Stimulated activated CD8-positive, alpha-beta memory T cell treated with anti-CD3 and anti-CD28 coated beads, Interleukin-4, amount 100 ng/mL, for 48 hours (primary cell): Measurements from ENCODE around the gene AXIN1.
A peak's percentile ranks its signal among the peaks of the same experiment; 100 is the strongest.
"Not testable (repeated sequence)": the region's sequence is repeated elsewhere in the genome, so short reads cannot be mapped to it uniquely, and the experiment has no call there.

Experiments
- DNase-seq: peaks from one replicate; pipeline ENCODE4 v3.0.0-alpha.2; 2020

Gene AXIN1

DNA sequence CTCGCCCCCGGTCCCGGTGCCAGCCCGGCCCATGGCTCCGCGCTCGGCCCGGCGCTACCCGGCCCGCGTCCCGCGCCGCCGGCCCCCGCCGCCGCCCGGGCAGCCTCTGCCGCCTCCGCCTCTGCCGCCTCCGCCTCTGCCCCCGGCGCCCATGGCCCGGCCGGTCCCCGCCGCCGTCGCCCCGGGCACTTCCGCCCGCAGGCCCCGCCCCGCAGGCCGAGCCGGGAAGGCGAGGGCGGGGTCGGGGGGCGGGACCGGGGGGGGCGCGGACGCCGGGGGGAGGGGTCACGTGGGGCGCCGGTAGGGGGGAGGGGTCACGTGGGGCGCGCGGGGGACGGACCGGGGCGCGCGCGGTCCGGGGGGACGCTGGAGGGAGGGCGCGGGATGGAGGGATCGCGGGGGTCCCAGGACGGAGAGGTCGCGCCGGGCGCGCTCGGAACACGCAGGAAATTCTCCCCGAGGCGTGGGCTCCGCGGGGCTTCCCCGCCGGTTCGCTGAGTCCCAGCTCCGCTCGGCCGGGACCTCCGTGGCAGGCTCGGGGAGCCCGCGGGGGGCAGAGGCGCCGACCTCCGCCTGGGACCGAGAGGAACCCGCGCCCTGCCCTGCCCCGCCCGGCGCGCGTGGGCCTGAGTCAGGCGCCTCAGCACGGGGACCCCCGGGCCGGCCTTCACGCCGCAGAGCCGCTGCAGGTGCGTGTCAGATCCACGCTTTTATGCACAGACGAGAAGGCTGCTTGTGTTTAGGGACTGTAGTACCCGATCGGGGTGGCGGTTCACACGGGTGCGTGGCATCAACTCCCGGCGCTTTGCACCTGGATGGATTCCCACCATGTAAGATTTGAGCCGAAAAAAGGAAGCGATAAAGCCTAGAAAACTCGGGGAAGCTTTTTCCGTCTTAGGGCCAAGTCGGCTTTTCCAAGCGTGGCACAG, 29.5 kb upstream of the AXIN1 start, which contains the start of gene PGAP6:
TSS of gene PGAP6 (minus strand) at position 190 of the 929 bp plus-strand sequence. CDS start at position 33, 157 bp downstream.
- DNase-seq: peak; percentile 79

DNA sequence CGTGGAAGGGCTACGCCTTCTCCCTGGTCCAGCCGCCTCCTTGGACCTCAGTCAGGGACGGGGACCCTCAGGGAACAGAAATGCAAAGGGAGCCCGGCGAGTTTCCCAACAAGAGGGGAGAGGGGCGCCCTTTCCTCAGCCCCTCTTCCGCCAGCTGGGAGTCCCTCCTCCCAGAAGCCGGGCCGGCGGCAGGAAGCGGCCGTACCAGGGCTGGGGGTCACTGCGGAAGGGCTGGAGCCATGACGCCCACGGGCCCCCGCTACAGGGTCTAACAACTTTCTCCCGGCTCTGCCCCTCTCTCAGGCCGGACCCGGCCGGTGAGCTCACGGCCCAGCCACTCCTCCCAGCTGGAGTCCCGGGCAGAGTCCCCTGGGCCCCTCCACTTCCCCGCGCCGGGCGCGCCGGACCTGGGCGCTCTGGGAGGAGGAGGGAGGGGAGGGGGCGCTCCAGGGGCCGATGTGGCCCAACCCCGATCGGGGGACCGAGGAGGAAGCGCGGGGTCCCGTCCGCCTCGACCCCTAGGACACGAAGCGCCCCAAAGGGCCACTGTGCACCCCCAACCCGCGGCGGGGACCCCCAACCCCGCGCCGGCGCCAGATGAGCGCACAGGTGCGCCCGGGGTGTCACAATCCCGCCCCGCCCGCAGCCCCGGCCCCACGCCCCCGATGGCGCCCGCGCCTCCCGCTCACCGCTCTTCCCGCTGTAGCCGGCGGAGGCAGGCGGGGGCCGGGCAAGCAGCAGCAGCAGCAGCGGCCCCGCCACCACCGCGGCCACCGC, 28.7 kb upstream of the AXIN1 start:
- no peak for DNase-seq

DNA sequence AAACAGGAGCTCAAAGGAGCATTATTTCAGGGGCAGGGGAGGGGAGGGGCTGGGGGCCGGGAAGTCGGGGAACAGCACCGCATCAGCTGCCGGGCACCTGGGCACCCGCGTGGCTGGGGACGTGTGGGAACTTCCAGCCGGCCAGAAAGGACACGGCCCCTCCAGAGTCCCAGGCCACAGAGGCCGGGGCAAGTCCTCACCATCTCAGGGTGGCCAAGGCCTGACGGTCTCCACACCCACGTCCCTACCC, 28.2 kb upstream of the AXIN1 start:
- no peak for DNase-seq

DNA sequence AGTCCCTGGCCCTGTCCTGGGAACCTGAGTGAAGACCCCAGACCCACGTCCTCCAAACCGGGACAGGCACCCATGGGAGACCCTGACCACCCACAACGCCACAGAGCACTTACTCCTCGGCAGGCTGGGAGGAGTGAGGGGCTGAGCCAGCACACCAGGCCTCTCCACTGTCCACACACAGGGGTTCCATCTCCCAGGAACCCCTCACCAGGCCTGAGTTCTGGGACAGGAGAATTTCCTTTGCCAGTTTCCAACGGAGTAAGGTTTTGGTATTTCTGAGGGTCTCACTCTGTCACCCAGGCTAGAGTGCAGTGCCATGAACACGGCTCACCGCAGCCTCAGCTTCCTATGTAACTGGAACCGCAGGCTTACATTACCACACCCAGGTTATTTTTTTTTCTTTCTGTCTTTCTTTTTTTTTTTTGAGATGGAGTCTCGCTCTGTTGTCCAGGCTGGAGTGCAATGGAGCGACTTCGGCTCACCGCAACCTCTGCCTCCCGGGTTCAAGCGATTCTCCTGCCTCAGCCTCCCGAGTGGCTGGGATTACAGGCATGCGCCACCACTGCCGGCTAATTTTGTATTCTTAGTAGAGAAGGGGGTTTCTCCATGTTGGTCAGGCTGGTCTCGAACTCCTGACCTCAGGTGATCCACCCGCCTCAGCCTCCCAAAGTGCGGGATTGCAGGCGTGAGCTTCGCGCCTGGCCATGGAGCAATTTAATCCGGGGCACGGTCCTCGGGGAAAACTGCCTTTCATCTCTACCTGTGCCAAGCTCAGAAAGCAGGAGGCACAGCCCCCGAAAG, 27.6 kb upstream of the AXIN1 start:
- DNase-seq: no peak

DNA sequence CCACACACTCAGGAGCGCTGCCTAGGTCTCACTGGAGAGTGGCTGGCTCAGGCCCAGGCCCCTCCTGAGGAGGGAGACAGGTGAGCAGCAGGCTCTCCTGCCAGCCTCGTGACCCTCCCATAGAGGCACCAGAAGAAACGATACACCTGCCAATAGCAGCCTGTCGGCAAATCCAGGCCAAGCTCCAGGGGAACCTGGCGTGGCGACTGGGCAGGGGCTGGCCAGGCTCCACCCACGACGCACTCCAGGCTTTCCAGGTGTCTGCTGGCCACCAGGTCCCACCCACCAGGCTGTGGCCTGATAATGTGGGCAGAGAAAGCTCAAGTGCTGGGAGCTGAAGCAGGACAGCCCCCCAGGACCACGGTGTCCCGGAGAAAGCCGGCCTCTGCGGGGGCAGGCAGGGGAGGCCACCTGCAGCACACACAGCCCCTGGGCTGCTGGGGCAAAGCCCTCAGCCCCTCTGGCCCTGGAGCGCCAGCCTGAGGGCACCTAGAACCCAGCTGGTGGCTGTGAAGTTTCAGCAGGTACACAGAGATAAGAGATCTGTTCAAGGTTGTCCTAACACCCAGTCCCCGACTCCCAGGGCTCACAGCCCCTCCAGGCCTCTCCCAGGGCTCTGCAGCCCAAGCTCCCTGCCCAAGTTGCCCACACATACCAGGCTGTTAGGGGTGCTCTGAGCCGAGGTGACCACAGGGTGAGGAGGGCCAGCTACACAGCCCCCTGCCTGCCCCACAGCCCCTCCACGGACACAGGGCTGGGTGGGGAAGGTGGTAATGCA, 26.8 kb upstream of the AXIN1 start:
- no peak for DNase-seq

DNA sequence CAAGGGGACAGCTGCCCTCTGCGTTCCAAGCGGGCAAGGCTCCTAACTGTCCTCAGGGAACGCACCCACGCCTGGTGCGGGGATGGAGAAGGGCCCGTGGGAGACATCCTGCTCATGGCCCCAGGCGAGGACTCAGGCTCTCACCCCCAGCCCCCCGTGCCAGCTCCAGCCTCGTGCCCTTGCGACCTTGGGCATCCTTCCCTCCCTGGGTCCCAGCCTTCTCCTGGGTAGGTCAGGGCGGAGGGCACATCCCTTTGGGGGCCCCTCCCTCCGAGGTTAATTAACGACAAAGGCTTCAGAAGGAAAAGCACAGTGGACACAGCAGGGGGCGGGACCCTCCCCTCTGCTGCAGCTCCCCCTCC, 26.3 kb upstream of the AXIN1 start:
- DNase-seq: no peak

DNA sequence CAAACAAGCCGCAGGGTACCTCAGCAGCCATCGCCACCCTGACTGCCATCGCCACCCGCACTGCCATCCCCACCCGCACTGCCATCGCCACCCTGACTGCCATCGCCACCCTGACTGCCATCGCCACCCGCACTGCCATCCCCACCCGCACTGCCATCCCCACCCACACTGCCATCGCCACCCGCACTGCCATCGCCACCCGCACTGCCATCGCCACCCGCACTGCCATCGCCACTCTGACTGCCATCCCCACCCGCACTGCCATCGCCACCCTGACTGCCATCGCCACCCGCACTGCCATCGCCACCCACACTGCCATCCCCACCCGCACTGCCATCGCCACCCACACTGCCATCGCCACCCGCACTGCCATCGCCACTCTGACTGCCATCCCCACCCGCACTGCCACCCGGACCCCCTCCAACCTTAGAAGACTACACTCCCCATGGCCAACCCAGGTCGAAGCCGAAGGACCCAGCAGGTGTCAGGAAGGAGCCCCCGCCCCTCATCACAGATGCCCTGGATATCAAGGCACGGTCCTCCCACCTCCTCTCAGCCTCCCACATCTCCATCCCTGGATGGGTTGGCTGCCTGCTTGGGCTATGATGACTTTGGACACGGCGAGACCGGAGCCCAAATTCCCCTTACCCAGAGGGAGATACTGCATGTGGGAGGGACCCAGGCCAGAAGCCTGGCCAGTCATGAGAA, 25.7 kb upstream of the AXIN1 start:
- not testable (repeated sequence) for DNase-seq

DNA sequence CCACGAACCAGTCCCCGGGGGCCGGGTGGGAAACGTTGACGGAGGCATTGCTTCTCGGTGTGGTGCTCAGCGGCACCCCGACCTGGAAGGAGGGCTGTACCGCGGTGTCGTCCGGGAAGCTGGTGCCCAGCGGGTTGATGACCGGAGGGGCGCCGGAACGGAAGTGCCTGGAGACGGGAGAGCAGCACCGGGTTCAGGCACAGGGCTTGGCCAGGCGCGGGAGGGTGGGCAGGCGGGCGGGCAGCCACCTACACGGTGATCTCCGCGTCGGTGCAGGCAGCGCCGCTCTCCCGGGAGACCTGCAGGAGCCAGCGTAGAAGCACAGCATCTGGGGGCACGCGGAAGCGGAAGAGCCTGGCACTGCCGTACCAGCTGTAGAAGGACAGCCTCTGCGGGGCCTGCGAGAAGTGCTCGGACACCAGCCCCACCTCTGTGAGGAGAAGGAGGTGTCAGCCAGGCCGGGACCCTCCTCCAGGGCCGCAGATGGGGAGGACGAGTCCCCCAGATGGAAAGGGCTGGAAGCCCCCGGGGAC, 25.0 kb upstream of the AXIN1 start:
- DNase-seq: no peak

DNA sequence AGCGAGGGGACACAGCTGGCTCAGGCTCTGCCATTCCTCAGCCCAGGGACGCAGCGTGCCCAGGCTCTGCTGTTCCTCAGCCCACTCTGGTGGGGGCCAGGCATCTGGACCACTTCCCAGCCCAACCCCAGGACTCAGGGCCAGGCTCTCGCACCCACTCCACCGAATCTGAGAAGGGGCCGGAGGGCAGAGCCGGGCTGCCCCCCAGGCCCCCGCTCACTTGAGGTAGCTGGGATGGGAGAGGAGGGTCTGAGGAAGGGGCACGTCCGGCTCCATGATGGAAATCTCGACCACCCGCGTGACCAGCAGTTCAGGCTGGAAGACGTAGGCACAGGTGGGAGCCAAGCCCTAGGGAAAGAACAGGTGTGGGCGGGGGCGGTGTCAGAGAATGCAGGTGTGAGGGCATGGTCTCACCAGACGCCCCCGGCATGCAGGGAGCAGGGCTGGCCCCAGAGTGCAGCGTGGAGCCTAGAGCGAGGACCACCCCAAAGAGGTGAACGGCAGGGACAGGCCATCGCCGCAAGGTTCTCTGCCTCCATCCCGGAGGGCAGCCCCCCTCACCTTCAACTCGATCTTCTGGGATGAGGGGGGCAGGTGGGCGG, 24.4 kb upstream of the AXIN1 start:
- DNase-seq: no peak

DNA sequence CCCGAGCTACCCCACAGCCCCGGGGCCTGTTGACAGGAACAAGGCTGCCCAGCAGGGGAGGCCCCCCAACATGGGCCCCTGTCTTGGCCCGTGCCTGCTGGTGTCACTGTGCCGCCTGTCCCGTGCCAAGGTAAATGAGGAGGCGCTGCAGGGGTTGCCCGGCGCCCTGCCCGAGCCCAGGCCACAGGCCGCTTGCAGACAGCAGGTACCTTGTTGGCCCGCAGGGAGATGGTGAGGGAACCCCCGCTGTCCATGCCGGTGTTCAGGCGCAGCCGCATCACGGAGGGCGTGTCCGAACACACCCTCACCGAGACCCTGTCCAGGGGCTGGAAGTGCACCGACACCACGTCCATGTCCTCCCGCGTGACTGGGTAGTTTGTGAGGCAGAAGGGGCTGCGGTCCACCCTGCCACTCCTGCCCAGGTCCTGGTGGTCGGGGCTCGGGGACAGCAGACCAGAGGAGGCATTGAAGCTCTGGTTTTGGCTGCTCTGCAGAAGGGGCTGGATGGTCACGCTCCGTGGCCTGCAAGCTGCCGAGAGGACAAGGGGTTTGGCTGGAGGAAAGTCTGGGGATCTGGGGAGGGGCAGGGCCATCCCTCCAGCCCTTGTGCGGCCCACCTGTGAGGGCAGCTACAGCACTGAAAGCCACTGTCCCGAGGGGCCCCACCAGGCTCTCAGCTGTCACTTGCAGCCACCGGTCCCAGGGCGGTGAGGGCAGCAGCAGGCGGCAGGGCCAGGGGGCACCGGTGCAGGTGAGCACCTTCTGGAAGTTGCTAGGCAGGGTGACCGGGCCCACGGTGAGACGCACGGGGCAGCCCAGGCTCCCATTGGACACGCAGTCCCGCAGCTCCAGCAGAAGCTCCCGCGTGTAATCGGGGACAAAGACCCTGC, 23.6 kb upstream of the AXIN1 start:
- DNase-seq: no peak

DNA sequence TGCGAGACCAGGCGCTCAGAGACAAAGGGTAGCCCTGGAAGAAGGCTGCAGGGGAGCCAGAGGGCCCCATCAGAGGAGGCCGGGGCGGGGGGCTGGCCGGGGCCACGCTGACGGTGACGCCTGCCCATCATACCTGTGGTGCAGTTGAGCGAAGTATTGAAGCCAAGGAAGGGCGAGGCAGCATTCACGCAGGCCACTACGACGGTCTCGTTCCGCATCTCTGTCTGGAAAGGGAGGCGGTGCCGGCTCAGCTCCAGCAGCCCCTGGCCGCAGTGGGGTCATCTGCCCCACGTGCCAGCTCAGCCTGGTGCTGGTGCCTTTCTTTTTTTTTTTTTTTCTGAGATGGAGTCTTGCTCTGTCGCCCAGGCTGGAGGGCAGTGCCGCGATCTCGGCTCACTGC, 22.7 kb upstream of the AXIN1 start:
- no peak for DNase-seq

DNA sequence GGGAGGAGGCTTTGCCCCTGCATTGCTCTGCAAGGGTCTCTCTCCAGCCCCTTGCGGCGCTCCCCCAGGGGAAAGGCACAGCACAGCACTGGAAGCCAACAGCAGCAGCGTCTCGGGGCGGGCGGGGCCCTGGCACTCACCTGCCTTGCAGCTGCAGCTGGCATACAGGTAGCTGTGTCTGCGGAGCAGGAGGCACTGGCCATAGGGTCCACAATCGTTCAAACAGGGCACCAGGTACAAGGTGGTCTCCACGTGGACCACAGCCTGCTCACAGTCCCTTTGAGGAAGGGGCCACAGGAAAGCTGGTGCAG, 22.0 kb upstream of the AXIN1 start:
- DNase-seq: no peak

DNA sequence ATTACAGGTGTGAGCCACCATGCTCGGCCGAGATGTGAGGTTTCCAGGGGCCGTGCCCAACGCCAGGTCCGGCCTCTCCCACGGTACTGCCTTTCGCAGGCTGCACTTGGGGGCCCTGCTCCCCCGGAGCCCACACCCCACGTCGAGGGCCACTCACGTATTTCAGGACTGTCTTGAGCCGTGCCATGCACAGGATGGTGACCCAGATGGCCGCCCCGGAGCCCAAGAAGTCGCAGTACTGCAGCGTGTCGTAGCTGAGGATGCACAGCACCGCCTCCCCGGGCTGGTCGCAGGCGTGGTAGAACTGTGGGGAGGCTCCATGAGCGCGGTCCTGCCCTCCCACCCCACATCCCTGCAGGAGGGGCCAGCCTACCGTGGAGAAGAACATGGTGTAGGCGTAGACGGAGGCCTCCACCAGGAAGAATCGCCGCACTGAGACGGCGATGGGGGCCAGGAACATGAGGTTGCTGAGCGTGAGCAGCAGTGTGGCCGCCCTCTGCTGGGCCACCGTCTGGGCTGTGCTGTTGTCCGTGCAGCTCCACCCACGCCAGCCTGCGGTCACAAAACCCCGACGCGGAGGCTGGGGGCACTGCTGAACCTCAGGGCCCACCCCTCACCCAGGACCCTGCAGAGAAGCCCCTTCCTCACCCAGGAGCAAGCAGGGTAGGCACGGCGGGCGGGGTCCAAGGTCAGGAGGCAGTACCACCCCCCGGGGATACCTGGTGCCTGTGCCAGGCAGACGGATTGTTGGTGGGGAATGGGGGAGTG, 21.5 kb upstream of the AXIN1 start:
- no peak for DNase-seq

DNA sequence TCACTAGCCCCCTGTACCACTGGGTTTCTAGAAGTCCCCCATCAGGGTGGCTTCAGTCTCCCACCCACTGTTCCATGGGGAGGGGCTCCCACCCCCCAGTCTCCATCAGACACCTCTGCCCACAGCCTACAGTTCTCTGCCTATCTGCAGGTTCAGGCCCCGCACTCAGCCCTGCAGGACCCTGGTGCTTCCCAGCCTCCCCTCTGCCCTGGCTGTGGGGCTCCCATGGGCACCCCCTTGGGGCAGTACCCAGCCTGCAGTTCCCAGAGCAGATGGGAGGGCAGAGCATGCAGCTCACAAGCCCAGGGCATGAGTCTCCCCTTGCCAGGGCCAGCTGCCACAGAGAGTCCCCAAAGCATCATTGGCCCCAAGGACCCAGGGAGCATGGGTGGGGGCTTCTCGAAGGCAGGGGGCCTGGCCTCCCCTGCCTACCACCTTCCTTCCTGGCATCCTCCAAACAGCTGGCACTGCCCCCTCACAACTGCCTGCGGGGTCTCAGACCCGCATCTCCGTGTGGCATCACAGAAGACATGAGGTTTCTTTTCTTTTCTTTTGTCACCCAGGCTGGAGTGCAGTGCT, 20.6 kb upstream of the AXIN1 start:
- DNase-seq: no peak

DNA sequence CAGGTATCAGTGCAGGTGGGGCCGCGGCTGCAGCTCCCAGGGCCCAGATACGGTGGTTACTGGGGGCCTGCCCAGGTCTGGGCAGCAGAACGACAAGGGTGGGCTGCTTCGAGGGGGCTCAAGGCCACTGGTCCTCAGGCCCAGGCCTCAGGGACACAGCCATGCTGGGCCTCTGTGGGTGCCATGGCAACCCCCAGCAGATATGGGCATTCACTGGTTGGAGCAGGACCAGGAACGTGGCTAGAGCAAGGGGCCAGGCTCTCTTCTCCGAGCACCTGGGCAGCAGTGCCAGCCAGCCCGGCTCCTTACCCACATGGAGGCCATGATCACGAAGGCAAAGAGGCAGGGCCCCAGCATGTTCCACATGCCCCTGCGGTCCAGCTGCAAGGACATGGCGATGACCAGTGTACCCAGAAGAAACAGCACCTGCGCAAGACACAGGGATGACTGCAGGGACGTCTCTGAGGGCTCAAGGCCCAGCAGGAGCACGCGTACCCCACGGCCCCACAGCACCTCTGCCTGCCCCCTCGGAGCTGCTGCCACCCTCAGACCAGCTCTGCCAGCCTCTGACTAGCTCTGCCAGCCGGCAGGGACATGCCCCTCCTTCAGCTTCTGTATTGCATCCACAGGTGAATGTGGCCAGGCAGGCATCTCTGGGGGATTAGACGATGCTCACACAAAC, 19.9 kb upstream of the AXIN1 start:
- no peak for DNase-seq

DNA sequence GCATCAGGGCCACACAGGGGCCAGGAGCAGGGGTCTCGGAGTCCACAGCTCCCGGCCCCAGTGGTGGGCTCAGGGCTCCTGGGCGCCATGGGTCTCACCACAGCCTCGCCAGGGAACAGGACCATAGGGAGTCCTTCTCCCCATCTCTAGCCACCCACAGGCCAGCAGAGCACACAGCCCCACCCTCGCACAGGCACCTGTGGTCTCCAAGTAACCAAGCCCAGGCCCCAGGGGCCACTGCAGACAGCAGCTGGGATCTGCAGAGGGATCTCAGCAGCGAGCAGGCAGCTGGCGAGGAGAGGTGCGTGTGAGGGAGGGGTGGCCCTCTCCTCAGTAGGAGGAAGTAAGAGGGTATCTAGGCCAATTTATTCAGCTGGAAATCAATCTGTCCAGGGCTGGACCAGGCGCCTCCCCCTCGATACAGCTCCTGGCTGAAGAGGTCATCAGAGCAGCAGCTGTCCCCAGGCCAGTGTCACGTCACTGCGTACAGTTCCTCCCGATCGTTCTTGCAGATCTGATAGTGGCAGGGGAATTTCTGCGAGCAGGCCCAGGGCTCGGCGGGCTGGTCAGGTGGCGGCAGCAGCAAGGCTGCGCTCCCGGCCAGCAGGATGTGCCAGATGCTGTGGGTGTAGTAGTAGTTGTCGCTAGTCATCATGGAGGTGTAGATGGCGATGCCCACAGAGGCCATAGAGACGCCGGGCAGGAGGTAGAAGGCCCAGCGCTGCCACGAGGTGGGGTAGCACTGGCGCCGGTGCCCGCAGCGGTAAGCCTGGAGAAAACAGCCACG, 19.2 kb upstream of the AXIN1 start:
- DNase-seq: no peak

DNA sequence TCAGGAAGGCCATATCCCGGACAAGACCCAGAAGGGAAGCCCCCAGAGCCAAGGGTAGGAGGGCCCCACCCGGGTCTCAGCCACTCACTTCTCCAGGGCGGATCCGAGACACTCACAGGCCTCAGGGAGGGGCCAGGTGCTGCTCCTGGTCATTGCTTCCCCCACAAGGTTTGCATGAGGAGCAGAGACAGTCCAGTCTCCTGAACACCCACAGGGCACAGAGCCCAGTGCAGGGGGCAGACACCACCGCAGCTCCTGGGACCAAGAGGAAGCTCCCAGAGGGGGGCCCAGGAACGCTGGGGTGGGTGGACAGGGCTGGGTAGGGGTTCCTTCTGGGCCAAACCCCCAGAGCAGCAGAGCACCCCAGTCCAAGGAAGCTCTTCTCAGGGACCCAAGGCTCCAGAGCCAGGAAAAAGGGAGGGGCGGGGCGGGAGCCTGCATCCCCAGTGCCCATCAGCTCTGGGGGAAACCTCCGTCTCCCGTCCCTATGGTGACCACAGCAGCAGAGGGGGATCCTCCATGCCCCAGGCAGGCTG, 18.5 kb upstream of the AXIN1 start:
- no peak for DNase-seq

DNA sequence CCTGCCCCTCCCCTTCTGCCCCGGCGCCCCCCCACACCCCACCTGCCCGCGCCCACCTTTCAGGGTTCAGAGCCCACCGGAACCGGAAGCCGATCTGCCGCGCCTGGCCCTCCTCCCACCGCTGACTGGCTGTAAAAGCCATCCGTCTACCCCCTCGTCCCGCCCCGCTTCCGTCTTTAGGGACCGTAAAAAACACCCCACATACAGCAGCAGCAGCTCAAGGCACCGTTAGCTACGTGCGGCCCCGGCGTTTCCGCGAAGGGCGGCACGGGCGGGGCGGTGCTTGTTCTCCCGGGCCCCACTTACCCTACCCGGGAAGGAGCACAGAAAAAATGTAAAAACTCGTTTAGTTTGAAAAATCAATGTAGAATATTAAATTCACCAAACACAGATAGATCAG, 17.9 kb upstream of the AXIN1 start, which contains the start of gene MRPL28:
TSS of gene MRPL28 (minus strand) at position 96 of the 400 bp plus-strand sequence. CDS start 320 bp downstream, outside the sequence.
- DNase-seq: peak; percentile 96
